ENCODE data around the gene ATRIP.

ATRIP gene

DNA sequence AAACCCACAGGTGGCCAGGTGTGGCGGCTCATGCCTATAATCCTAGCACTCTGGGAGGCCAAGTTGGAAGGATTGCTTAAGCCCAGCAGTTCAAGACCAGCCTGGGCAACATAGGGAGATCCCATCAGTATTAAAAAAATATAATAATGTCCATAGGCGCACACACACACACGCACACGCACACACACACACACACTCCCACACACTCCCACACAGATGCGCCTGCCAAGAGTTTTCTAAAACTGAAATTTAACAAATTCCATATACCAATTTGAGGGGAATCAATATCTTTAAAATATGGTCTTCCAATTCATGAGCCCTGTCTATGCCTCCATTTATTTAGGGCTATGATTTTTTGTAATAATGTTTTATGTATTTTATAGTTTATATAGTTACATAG, 40.4 kb downstream of the ATRIP start:
- no peak for DNase-seq (ENCODE audit: low spot score)
- TF ChIP-seq, protein P1, sequence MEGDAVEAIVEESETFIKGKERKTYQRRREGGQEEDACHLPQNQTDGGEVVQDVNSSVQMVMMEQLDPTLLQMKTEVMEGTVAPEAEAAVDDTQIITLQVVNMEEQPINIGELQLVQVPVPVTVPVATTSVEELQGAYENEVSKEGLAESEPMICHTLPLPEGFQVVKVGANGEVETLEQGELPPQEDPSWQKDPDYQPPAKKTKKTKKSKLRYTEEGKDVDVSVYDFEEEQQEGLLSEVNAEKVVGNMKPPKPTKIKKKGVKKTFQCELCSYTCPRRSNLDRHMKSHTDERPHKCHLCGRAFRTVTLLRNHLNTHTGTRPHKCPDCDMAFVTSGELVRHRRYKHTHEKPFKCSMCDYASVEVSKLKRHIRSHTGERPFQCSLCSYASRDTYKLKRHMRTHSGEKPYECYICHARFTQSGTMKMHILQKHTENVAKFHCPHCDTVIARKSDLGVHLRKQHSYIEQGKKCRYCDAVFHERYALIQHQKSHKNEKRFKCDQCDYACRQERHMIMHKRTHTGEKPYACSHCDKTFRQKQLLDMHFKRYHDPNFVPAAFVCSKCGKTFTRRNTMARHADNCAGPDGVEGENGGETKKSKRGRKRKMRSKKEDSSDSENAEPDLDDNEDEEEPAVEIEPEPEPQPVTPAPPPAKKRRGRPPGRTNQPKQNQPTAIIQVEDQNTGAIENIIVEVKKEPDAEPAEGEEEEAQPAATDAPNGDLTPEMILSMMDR (IDR thresholded peaks at IDR 0.05; ENCODE audit: extremely low read depth, insufficient read depth, missing control alignments): no peak
- in situ Hi-C loops (cut with MboI; ENCODE audit: low pct_unique_long_range_greater_than_20kb, low sequenced_read_pairs, unreplicated experiment): no loop called here

DNA sequence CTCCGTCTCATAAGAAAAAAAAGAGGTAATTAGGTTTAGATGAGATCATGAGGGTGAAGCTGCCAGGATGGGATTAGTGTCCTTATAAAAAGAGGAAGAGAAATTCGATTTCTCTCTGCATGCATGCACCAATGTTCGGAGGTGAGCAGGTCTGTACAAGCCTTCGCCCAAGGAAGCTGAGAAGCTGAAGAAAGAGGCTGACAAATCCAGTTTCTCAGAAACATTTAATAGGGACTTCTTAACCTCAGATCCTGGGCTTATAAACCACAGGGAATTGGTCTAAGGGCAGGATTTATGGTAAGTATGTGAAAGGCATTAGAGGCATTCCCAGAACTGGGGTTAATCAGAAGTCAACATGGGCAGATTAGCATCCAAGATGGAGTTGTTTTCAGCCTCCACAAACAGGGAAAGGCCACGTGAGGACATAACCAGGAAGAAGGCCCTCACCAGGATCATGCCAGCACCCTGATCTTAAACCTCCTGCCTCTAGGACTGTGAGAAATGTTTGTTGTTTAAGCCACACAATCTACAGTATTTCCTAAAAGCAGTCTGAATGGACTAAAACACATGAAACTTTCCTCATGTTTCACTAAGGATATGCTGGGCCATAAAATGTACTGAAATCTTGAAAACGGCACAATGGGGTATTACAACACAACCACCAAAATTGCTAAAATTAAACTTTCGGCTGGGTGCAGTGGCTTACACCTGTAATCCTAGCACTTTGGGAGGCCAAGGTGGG, 46.1 kb downstream of the ATRIP start:
- TF ChIP-seq, protein P1 (IDR thresholded peaks at IDR 0.05; ENCODE audit: extremely low read depth, insufficient read depth, missing control alignments): no peak
- no peak for DNase-seq (ENCODE audit: low spot score)
- in situ Hi-C loops (cut with MboI; ENCODE audit: low pct_unique_long_range_greater_than_20kb, low sequenced_read_pairs, unreplicated experiment): no loop called here

DNA sequence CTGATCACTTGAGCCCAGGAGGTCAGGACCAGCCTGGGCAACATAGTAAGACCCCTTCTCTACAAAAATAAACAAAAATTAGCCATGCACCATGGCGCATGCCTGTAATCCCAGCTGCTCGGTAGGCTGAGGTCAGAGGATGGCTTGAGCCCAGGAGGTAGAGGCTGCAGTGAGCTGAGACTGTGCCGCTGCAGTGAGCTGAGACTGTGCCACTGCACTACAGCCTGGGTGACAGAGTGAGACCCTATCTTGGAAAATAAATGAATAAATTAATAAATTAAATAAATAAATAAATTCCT, 46.6 kb downstream of the ATRIP start:
- in situ Hi-C loops (cut with MboI; ENCODE audit: low pct_unique_long_range_greater_than_20kb, low sequenced_read_pairs, unreplicated experiment): no loop called here
- DNase-seq (ENCODE audit: low spot score): no peak
- TF ChIP-seq, protein P1 (IDR thresholded peaks at IDR 0.05; ENCODE audit: extremely low read depth, insufficient read depth, missing control alignments): no peak

DNA sequence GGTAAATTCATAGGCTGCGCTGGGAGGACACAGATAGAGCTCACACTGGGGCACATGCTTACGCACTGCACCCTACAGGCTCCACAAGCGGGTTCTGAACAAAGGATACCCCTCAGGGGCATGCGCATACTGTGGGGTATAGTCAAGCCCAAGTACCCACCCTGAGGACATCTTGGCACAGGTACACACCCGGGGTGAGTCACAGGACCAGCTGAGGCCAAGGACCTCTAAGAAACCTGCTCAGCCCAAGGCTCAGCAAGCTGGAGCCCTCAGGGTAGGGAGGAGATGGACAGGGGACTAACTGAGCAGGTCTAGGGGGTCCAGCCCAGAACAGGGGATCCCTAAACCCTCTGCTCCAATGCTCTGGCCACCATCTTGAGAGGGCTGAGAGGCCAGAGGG, 54.1 kb downstream of the ATRIP start:
- no peak for DNase-seq (ENCODE audit: low spot score)
- TF ChIP-seq, protein P1 (IDR thresholded peaks at IDR 0.05; ENCODE audit: extremely low read depth, insufficient read depth, missing control alignments): no peak

DNA sequence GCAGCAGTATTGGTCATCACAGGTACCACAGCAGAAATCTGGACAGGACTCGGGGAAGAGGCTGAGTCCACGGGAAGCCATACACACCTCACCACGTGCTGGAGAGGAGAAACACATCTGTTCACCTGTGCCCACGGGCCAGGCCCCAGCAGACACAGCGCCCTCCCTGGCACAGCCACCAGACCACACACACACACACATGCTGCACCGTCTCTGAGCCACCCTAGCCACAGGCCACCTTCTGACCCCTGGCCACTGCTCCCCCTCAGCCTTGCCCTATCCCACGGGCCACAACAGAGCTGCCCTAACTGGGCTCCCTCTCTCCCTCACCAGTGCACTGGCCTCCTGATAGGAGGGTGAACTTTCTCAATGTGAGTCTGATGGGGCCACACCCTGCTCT, 54.7 kb downstream of the ATRIP start:
- in situ Hi-C loops (cut with MboI; ENCODE audit: low pct_unique_long_range_greater_than_20kb, low sequenced_read_pairs, unreplicated experiment): no loop called here
- DNase-seq (ENCODE audit: low spot score): no peak
- TF ChIP-seq, protein P1 (IDR thresholded peaks at IDR 0.05; ENCODE audit: extremely low read depth, insufficient read depth, missing control alignments): no peak

More for the DNA sequence above, 54.1 kb downstream of the ATRIP start:
- in situ Hi-C loops (cut with MboI; ENCODE audit: low pct_unique_long_range_greater_than_20kb, low sequenced_read_pairs, unreplicated experiment): no loop called here

DNA sequence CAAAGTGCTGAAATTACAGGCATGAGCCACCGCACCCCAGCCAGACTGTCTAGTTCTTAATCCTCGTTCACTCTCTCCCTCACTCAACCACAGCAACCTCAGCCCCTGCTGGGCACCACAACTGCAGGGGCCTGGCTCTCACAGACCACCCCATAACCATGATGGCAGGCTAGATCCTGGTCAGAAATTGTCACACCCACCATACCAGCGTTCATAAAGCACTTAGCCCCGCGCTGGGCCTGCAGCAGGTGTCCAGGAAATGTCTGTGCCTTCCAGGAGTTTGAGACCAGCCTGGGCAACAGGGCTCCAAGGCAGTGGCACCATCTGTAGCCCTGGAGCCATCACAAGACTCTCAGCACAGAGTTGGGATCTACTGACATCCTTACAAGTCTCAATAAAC, 55.6 kb downstream of the ATRIP start:
- TF ChIP-seq, protein P1 (IDR thresholded peaks at IDR 0.05; ENCODE audit: extremely low read depth, insufficient read depth, missing control alignments): no peak
- in situ Hi-C loops (cut with MboI; ENCODE audit: low pct_unique_long_range_greater_than_20kb, low sequenced_read_pairs, unreplicated experiment): no loop called here
- no peak for DNase-seq (ENCODE audit: low spot score)

All from GM13977 (cell line).